ENCODE data around the gene GABRB1.
A peak's percentile ranks its signal among the peaks of the same experiment; 100 is the strongest.
"Not testable (repeated sequence)": the region's sequence is repeated elsewhere in the genome, so short reads cannot be mapped to it uniquely, and the experiment has no call there.

The GABRB1 gene

GRCh38 chr4:47213971-47214370 lies 182.6 kb downstream of the GABRB1 start:
- DNase-seq, result no peak

DNA sequence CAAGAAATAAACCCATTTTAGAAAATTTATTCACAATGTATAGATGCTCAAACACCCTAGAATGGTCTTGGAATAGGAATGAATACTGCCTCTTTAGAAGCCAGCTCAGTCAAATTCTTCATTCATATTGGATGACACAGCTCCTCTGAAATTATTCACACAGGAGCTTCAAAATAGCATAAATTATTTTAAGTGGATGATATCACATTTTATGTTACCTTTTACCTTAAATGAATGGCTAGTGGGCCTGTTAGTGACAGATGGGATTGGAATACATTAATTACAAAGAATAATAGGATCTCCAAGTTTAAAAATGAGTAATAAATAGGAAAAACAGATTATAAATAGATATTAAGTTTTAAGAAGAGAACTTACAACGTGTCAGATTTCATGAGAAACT lies 184.4 kb downstream of the GABRB1 start:
- no peak for DNase-seq

DNA sequence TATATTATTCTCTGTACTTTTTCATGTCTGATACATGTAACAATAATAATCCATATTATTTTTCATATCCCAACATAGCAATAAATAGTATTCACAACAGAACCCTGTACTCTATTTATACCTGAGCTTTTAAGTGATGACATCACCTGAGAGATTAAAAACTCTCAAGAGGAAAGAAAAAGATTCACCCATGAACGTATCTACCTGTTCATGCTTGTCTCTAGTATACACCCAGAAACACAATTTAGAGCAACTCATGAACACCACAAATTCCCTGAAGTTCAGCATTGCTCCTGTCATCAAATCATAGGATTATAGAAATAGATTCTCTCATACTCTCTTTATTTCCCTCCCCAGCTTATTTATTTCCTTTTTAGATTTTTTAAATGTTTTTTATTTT lies 185.9 kb downstream of the GABRB1 start:
- DNase-seq, result no peak

DNA sequence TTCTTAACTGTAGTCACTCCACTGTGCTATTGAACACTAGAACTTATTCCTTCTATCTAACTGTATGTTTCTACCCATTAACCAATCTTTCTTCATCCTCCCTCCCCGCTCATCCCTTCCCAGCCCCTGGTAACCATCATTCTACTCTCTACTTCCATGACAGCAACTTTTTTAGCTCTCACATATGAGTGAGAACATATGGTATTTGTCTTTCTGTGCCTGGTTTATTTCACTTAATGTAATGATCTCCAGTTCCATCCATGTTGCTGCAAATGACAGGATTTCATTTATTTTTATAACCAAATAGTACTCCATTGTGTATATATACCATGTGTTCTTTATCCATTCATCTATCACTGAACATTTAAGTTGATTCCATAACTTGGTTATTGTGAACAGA lies 186.5 kb downstream of the GABRB1 start:
- DNase-seq, result no peak

DNA sequence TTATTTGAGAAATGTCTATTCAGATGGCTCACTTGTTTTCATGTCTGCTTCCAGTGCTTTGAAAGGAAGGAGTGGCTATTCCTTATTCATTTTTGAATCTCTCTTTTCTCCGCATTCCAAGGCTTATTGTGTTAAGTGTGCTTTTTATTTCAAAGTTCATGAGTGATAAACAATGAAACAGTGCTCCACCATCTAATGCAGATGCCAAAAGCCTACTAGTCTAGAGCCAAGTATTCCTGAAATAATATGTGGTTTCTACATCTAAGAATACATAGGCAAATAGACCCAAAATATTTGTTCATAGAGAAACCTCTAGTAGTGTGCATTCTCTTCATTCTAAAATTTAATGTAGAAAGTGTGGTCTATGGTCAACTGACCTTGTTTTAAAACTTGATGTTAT lies 187.3 kb downstream of the GABRB1 start:
- no peak for DNase-seq

- DNase-seq, result no peak
Observed at GRCh38 chr4:47219586-47219985, 188.2 kb downstream of the GABRB1 start.

- DNase-seq, result no peak
Observed at GRCh38 chr4:47221721-47222120, 190.4 kb downstream of the GABRB1 start.

DNA sequence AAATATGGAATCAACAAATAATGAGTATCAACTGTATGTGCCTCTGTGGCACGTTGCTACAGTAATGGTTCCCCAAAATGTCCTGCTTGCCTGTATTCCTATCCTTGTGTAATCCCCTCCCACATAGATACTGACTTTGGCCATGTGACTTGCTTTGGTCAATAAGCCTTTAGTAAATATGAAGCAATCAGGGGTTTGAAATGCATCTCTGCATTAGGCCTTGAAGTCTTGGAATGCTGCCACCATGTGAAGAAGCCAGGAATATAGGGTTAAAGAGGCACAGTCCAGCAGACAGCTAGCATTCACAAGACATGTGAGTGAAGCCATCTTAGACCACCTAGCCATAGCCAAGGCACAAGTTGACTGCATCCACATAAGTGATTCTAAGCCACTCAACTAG lies 190.9 kb downstream of the GABRB1 start:
- DNase-seq, result peak in 1 of 3 donors; percentile 4

DNA sequence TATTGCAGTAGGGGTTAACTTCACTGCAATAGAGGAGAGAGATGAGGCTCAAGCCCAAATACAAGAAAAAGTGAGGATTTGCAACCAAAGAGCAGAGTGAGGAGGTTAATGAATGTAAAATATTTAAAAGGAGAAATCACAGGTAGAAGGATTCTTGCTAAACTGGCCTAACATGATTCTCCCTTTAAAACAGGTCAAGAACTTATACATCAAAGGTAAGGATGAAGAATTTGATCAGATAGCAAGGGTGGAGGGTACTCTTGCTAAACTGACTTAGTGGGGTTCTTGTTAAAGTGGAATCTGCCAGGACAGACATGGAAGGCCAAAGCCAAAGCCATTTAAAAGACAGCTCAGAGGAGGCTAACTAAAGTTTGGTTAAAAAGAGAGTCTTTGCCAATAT lies 193.0 kb downstream of the GABRB1 start:
- no peak for DNase-seq

DNA sequence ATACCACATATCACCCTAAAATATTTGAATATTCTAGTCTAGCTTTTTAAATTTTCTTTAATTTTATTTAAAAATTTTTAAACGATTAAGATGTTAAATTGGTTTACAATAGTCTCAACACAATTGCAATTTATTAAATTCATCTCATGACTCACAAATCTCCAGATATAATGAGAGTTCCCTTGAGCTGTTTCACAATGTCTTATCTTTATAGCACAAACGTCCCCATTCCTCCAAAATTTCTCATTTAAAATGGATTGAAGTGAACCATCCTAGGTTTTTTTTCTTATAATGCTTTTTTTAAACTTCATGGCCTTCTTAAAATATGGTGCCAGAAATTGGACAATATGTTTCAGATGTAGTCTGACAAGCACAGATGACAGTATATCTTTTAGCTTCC lies 204.4 kb downstream of the GABRB1 start:
- no peak for DNase-seq

DNA sequence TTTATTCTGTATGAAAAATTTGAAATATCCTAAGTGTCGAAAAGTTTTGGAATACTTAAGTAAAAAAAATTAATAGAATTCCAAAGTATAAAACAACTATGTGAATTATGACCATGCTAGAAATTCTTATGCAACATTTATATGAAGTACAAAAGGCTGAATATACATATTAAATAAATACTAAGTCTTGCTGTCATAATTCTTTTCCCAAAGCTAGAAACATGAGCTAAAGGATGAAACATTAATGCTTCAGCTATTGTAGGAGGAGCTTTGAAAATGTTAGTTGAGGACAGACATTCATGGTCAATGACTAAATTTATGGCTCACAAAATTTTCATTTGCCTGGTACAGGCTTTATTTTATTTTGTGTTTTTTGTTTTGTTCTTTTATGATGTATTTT lies 207.3 kb downstream of the GABRB1 start:
- no peak for DNase-seq

DNA sequence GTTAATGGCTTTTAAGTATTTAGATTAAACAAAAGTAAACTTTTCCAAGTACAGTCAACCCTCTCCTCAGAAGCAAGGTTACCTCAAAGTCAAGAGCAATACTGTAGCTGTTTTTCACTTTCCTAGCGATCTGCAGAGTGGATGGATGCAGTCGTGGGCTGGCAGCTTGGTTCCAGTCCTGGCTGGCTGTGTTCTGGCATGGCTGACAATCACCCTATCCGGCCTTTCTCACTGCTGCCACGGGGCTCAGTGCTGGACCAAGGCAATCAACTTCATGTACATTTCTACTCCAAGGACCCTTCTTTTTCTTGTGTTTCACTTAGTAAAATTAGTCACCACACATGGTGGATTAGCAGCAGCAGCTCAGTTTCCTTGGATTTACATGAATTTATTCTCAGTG lies 208.3 kb downstream of the GABRB1 start:
- no peak for DNase-seq

GRCh38 chr4:47251348-47252135 lies 220.2 kb downstream of the GABRB1 start:
- no peak for DNase-seq

DNA sequence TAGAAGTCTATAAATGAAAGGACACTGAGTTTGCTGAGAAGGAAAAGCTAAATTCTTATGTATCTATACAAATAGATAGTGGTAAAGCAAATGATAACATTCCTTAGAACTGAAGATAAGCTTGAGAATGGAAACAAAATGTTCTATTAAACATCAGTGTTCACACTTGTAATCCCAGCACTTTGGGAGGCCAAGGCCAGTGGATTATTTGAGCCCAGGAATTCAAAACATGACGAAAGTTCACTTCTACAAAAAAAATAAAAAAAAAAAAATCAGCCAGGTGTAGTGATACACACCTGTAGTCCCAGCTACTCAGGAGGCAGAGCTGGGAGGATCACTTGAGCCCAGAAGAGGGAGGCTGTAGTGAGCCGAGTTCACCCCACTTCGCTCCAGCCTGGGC lies 232.4 kb downstream of the GABRB1 start:
- no peak for DNase-seq

- no peak for DNase-seq
Observed at GRCh38 chr4:47270201-47270888, 239.0 kb downstream of the GABRB1 start.

GRCh38 chr4:47271291-47271690 lies 239.9 kb downstream of the GABRB1 start:
- DNase-seq, result no peak

GRCh38 chr4:47274901-47275300 lies 243.5 kb downstream of the GABRB1 start:
- DNase-seq, result no peak

DNA sequence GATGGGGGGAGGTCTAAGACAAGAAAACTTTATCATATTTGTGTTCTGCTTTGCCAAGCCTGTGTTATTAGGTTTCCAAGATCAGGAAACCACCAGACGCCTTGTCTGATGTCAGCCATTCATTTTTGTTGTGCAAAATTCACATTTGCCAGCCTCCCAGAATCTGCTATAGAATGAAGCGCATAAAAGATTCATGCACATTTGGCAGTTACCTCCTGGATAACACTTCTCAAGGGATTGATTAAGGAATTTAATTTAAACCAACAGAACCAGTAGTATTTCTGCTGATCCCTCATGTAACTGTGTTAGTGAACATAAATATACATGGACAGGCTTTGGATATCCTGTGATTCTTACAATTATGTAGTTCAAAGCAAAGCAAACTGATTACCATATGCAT lies 244.2 kb downstream of the GABRB1 start:
- DNase-seq, result no peak

- no peak for DNase-seq
Observed at GRCh38 chr4:47278631-47279030, 247.3 kb downstream of the GABRB1 start.

GRCh38 chr4:47287735-47288134 lies 256.4 kb downstream of the GABRB1 start:
- DNase-seq, result peak in 1 of 3 donors; percentile 1

DNA sequence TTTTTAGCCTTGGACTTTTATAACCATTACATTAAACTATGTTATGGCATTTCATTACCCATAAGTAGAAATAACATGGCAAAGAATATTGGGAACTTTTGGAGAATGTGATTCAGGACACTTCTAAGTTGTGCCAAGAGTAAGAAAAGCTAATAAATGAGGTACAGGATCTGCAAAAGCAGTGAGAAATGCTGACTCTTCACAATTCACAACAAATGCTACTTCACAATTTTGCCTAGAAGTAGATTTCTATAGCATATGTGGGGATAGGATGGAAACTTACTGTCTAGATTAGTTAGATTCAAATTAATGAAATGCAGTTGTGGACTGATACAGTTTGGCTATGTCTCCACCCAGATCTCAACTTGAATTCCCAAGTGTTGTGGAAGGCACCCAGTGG lies 258.4 kb downstream of the GABRB1 start:
- no peak for DNase-seq

DNA sequence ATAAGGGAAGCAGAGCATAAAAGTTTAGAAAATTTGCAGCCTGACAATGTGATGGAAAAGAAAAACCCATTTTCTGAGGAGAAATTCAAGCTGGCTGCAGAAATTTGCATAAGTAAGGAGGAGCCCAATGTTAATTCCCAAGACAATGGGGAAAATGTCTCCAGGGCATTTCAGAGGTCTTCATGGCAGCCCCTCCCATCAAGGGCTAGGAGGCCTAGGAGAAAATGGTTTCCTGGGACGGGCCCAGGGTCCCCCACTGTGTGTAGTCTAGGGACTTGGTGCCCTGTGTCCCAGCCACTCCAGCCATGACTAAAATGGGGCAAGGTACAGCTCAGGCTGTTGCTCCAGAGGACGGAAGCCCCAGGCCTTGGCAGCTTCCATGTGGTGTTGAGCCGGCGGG lies 259.5 kb downstream of the GABRB1 start:
- DNase-seq, result not testable (repeated sequence)

GRCh38 chr4:47309165-47309564 lies 277.8 kb downstream of the GABRB1 start:
- DNase-seq, result no peak

- no peak for DNase-seq
Observed at GRCh38 chr4:47312170-47312569, 280.8 kb downstream of the GABRB1 start.

DNA sequence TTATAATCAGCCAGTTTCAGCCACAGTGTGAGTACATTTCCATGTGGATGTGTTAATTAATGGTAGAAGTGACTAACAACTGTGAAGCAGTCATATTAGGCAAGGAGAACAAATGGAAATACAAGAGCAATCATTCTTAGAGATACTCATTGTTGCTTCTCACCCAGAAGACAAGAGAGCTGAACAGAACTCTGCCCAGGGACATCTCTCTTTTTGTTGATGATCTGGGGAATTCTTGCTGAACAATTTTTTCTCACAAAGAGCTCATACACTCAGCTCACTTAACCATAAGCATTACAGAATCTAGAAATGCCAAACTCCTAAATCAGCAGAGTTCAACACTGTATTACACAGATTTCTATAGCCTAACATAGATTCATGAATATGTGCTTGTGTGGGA lies 282.0 kb downstream of the GABRB1 start:
- no peak for DNase-seq
